Measurements from ENCODE around the gene ST7. TPM values are rescaled to one million over a fixed set of nuclear protein-coding genes. Genes with fewer than 3 reads are reported as not detected.

Gene ST7
- total RNA-seq, 1 donor from 2014 or later: 17.0 TPM

- Histone ChIP-seq H3K4me3 (ENCODE audit: low read depth, low read length) (no peak overlapping the region), H3K27me3 (ENCODE audit: control insufficient read depth, insufficient read depth, low read length) (no peaks in the 10 kb centered on the region), H3K36me3 (ENCODE audit: control insufficient read depth, insufficient read depth, low read length) (no peaks in the 10 kb centered on the region)
- no peak for DNase-seq (ENCODE audit: low read depth)
- no peak for TF ChIP-seq CTCF (IDR thresholded peaks at IDR 0.05; ENCODE audit: insufficient read depth, low read length, poor library complexity, severe bottlenecking)
Measured at GRCh38 chr7:117065571-117066150, 112.4 kb downstream of the ST7 start.

- no peaks in the 10 kb centered on the region for H3K36me3 ChIP-seq (ENCODE audit: control insufficient read depth, insufficient read depth, low read length)
- no peak for DNase-seq (ENCODE audit: low read depth)
- no peak overlapping the region for H3K4me3 ChIP-seq (ENCODE audit: low read depth, low read length)
- no peak for TF ChIP-seq CTCF (IDR thresholded peaks at IDR 0.05; ENCODE audit: insufficient read depth, low read length, poor library complexity, severe bottlenecking)
- no peaks in the 10 kb centered on the region for H3K27me3 ChIP-seq (ENCODE audit: control insufficient read depth, insufficient read depth, low read length)
Measured at GRCh38 chr7:117066668-117067067, 113.4 kb downstream of the ST7 start.

- DNase-seq (ENCODE audit: low read depth): no peak
- no peaks in the 10 kb centered on the region for H3K36me3 ChIP-seq (ENCODE audit: control insufficient read depth, insufficient read depth, low read length)
- no peak overlapping the region for H3K4me3 ChIP-seq (ENCODE audit: low read depth, low read length)
- TF ChIP-seq CTCF (IDR thresholded peaks at IDR 0.05; ENCODE audit: insufficient read depth, low read length, poor library complexity, severe bottlenecking): no peak
- no peaks in the 10 kb centered on the region for H3K27me3 ChIP-seq (ENCODE audit: control insufficient read depth, insufficient read depth, low read length)
Measured at GRCh38 chr7:117067340-117067739, 114.0 kb downstream of the ST7 start.

GRCh38 chr7:117068511-117069145 lies 115.3 kb downstream of the ST7 start:
- no peak for DNase-seq (ENCODE audit: low read depth)
- Histone ChIP-seq H3K36me3 (ENCODE audit: control insufficient read depth, insufficient read depth, low read length) (no peaks in the 10 kb centered on the region), H3K4me3 (ENCODE audit: low read depth, low read length) (no peak overlapping the region), H3K27me3 (ENCODE audit: control insufficient read depth, insufficient read depth, low read length) (no peaks in the 10 kb centered on the region)
- TF ChIP-seq CTCF (IDR thresholded peaks at IDR 0.05; ENCODE audit: insufficient read depth, low read length, poor library complexity, severe bottlenecking): no peak

GRCh38 chr7:117069379-117069778 lies 116.1 kb downstream of the ST7 start:
- no peaks in the 10 kb centered on the region for H3K36me3 ChIP-seq (ENCODE audit: control insufficient read depth, insufficient read depth, low read length)
- TF ChIP-seq CTCF (IDR thresholded peaks at IDR 0.05; ENCODE audit: insufficient read depth, low read length, poor library complexity, severe bottlenecking): no peak
- no peak overlapping the region for H3K4me3 ChIP-seq (ENCODE audit: low read depth, low read length)
- H3K27me3 ChIP-seq (ENCODE audit: control insufficient read depth, insufficient read depth, low read length): no peaks in the 10 kb centered on the region
- no peak for DNase-seq (ENCODE audit: low read depth)

GRCh38 chr7:117071551-117071950 lies 118.2 kb downstream of the ST7 start:
- no peak overlapping the region for H3K4me3 ChIP-seq (ENCODE audit: low read depth, low read length)
- DNase-seq (ENCODE audit: low read depth): no peak
- H3K27me3 ChIP-seq (ENCODE audit: control insufficient read depth, insufficient read depth, low read length): no peaks in the 10 kb centered on the region
- no peaks in the 10 kb centered on the region for H3K36me3 ChIP-seq (ENCODE audit: control insufficient read depth, insufficient read depth, low read length)
- TF ChIP-seq CTCF (IDR thresholded peaks at IDR 0.05; ENCODE audit: insufficient read depth, low read length, poor library complexity, severe bottlenecking): no peak

Data from kidney epithelial cell (primary cell).